ENCODE data around the gene TMEM209.
"Not testable (repeated sequence)": the region's sequence is repeated elsewhere in the genome, so short reads cannot be mapped to it uniquely, and the experiment has no call there.

Gene TMEM209

DNA sequence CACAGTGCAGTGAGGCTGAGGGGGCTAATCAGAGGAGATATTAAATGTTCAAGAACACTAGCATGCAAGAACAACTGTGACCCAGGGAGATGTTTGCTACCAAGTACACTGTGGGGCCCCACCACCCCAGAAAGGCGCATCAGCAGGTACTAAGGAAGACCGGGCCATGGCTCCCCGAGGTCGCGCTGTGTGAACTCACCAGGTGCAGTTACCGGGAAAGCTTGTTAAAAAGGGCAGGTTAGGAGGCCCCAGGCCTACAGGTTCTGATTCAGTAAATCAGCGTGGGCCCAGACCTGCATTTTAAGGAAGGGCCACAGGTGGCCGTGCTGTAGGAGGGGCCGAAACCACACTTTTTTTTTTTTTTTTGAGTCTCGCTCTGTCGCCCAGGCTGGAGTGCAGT, 54.6 kb downstream of the TMEM209 start:
- TF ChIP-seq, protein P1, sequence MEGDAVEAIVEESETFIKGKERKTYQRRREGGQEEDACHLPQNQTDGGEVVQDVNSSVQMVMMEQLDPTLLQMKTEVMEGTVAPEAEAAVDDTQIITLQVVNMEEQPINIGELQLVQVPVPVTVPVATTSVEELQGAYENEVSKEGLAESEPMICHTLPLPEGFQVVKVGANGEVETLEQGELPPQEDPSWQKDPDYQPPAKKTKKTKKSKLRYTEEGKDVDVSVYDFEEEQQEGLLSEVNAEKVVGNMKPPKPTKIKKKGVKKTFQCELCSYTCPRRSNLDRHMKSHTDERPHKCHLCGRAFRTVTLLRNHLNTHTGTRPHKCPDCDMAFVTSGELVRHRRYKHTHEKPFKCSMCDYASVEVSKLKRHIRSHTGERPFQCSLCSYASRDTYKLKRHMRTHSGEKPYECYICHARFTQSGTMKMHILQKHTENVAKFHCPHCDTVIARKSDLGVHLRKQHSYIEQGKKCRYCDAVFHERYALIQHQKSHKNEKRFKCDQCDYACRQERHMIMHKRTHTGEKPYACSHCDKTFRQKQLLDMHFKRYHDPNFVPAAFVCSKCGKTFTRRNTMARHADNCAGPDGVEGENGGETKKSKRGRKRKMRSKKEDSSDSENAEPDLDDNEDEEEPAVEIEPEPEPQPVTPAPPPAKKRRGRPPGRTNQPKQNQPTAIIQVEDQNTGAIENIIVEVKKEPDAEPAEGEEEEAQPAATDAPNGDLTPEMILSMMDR (IDR thresholded peaks at IDR 0.05; ENCODE audit: low read depth, low read length), result no peak
- DNase-seq (ENCODE audit: extremely low read depth, low read depth), result no peak

DNA sequence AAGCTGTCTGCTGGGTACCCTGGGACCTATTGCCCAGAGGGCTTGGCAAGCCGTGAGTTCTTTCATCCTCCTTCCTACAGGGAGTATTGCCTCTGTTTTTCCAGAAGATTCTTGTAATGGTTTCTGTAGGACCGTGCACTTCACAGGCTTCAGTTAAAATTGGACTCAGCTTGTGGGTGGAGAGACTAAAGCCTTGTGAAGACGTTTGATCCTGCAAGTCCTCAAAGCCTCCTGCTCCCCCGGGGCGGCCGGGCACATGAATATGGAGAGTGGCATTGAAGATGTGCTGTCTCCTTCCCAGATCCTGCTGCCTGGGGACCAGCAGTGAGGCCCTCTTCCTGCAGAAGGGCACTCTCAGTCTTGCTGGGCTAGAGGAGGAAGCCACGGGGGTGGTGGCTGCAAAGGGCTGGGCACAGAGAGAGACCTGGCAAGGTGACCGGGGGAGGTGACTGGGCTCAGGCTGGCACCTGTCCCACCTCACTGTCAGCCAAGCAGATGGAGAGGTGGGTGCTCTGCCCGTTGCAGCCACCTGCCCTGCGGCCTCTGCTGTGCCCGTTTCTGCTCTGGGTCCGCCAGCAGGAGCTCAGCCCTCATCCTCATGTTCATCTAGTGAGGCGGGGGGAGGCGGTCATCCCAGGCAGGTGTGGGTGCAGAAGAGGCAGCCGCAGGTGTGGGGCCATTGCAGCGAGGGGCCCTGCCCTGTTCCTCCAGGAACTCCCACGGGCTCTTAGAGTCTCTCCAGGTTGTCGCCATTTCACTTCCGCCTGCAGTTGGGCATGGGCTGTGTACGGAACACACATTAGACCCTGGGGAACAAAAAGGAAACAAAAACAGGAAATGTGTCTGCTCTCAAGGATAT, 55.7 kb downstream of the TMEM209 start:
- TF ChIP-seq, protein P1 (IDR thresholded peaks at IDR 0.05; ENCODE audit: low read depth, low read length), result no peak
- no peak for DNase-seq (ENCODE audit: extremely low read depth, low read depth)

DNA sequence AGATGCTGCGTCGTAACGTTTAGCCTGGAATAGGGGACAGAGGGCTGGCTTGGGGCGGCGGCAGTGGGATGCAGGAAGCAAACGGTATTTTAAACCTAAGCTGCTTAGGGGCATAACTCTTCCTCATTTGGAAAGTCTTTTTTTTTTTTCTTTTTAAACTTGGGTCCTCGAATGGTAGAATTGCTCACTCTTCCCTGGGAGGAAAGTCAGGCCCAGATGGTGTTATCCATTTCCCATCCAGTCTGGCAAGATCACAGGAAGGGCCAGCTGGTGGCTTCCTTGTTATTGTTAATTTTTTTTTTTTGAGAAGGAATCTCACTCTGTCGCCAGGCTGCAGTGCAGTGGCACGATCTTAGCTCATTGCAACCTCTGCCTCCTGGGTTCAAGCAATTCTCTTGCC, 56.6 kb downstream of the TMEM209 start:
- TF ChIP-seq, protein P1 (IDR thresholded peaks at IDR 0.05; ENCODE audit: low read depth, low read length), result no peak
- DNase-seq (ENCODE audit: extremely low read depth, low read depth), result no peak

DNA sequence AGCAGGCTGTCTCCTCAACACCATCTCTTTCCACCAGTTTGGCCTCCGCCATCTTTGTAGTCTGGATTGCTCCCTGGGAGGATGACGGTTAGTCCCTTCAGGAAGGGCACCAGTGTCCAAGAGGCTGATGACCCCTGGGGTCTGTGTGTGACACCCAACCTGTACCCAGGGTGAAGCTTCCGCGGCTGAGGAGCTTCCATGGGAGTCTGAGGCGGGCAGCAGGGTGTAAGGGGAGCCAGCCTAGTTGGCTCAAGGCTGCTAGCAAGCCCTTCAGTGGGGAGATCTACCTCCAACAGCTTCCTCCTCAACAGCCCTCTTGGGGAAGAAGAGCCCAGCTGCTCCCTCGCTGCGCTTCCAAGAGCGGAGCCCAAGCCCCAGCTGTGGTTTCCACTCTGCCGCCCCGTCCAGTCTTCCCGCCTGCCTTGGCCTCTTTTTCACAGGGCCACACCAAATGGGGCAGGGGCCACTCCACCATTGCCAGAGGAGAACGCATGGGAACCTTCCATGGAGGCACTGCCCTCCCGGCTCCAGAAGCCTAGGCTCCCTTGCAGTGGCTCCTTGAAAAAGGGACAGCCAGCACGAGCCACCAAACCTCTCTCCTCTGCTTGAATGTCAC, 57.4 kb downstream of the TMEM209 start:
- TF ChIP-seq, protein P1 (IDR thresholded peaks at IDR 0.05; ENCODE audit: low read depth, low read length), result no peak
- no peak for DNase-seq (ENCODE audit: extremely low read depth, low read depth)

DNA sequence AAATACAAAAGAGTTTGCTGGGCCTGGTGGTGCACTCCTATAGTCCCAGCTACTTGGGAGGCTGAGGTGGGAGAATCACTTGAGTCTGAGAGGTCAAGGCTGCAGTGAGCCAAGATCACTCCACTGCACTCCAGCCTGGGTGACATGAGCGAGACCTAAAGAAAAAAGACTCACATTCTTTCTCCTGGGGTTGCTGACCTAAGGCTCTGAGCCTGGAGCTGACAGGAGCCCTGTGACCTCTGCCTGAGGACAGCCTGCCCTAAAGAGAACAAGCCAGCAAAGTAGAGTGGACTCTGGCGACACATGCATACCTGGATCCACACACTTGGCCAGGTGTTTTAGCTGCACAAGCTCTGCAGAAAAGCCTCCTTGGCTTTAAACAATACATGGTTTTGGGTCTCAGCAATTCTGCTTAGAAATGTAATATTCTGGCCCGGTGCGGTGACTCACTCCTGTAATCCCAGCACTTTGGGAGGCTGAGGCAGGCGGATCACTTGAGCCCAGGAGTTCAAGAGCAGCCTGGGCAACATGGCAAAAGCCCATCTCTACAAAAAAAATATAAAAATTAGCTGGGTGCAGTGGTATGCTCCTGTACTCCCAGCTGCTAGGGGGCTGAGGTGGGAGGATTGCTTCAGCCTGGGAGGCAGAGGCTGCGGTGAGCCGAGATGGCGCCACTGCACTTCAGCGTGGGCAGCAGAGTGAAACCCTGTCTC, 58.4 kb downstream of the TMEM209 start:
- DNase-seq (ENCODE audit: extremely low read depth, low read depth), result no peak
- TF ChIP-seq, protein P1 (IDR thresholded peaks at IDR 0.05; ENCODE audit: low read depth, low read length), result no peak

DNA sequence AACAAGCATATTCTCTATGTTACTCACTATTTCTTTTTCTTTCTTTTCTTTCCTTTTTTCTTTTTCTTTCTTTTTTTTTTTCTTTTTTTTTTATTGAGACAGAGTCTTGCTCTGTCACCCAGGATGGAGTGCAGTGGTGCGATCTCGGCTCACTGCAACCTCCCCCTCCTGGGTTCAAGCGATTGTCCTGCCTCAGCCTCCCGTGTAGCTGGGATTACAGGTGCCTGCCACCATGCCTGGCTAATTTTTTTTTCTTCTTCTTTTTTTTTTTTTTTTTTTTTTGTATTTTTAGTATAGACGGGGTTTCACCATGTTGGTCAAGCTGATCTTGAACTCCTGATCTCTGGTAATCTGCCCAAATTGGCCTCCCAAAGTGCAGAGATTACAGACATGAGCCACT, 59.1 kb downstream of the TMEM209 start:
- DNase-seq (ENCODE audit: extremely low read depth, low read depth), result not testable (repeated sequence)

DNA sequence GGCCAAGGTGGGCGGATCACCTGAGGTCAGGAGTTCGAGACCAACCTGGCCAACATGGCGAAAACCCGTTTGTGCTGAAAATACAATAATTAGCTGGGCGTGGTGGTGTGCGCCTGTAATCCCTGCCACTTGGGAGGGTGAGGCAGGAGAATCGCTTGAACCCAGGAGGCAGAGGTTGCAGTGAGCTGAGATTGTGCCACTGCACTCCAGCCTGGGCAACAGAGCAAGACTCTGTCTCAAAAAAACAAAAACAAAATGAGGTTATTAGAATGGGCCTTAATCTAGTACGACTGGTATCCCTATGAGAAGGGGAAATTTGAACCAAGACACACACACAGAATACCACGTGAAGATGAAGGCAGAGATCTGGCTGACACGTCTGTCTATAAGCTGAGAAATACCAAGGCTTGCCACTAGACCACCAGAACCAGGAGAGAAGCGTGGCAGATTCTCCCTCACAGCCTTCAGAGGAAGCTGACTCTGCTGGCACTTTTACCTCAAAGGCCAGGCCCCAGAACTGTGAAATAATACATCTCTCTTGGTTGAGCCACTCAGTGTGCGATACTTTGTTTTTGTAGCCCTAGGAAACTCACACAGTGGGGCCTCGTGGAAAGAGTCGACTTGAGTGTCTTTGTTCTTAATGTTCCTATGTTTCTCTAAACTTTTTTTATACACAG, 59.6 kb downstream of the TMEM209 start:
- TF ChIP-seq, protein P1 (IDR thresholded peaks at IDR 0.05; ENCODE audit: low read depth, low read length), result no peak

More for the DNA sequence above, 59.6 kb downstream of the TMEM209 start:
- no peak for DNase-seq (ENCODE audit: extremely low read depth, low read depth)

Measured in AG09319 (cell line).